Fibroblast of skin of abdomen (primary cell): ENCODE data around the gene DEGS2. TPM values are rescaled to one million over a fixed set of nuclear protein-coding genes. Genes with fewer than 3 reads are reported as not detected.
A peak's percentile ranks its signal among the peaks of the same experiment; 100 is the strongest.
"Not testable (repeated sequence)": the region's sequence is repeated elsewhere in the genome, so short reads cannot be mapped to it uniquely, and the experiment has no call there.

ENCODE experiments used
- DNase-seq: peaks from one replicate; pipeline ENCODE4 v3.0.0-alpha.2; 2013
- polyA plus RNA-seq, 2 experiments: library from polyadenylated mRNA; unstranded; fragments of 120-200 nt; gene quantifications; one replicate each; pipeline ENCODE4 v1.2.1, GENCODE V29; 2013; ENCODE audit not compliant: insufficient read length in 2 of 2

The DEGS2 gene
- polyA plus RNA-seq (2013, experiment 1 of 2; ENCODE audit: insufficient read length) = 0.08 TPM
- 0.04 TPM for polyA plus RNA-seq (2013, experiment 2 of 2; ENCODE audit: insufficient read length)

GRCh38 chr14:100159094-100159864 is at the start of gene DEGS2:
DEGS2 (minus strand) TSS chr14:100159645; CDS start chr14:100159587, 58 bp downstream.
- DNase-seq = no peak

GRCh38 chr14:100208136-100208535 is 48.7 kb upstream of the DEGS2 start:
- DNase-seq = not testable (repeated sequence)

DNA sequence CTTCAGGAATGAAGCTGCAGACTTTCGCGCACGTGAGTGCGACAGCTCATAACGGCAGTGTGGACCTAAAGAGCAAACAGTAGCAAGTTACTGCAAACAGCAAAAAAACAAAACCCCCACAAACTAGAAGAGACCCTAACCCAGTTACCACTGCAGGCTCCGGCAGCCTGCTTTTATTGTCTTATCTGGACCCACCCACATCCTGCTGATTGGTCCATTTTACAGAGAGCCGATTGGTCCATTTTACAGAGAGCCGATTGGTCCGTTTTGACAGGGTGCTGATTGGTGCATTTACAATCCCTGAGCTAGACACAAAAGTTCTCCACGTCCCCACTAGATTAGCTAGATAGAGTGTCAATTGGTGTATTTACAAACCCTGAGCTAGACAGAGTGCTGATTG is 48.1 kb upstream of the DEGS2 start:
- DNase-seq = not testable (repeated sequence)

DNA sequence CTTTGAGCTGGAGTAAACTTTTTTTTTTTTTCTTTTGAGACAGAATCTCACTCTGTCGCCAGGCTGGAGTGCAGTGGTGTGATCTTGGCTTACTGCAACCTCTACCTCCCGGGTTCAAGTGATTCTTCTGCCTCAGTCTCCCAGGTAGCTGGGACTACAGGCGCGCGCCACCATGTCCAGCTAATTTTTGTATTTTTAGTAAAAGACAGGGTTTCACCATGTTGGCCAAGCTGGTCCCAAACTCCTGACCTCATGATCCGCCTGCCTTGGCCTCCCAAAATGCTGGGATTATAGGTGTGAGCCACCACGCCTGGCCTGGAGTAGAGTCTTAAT is 45.4 kb upstream of the DEGS2 start:
- not testable (repeated sequence) for DNase-seq

GRCh38 chr14:100203962-100204834 is 44.8 kb upstream of the DEGS2 start:
- no peak for DNase-seq

DNA sequence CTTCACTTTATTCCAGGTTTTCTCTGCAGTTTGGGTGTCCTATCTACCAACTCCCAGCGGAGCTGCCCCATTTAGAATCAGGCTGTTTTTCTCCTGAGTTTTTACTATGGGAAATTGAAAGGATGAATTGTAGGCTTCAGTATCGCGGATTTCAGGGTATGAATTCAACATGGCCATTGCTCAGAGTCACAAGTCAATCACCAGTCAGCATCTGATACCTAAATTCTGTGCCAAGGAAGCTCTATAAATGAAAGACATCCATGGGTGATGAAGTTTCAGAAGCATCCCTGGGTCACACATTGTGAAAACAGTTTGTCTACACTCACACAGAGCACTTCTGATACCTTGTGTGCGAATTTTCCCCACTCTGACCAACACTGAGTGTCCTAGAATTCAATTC is 43.7 kb upstream of the DEGS2 start:
- no peak for DNase-seq

GRCh38 chr14:100202712-100203111 is 43.3 kb upstream of the DEGS2 start:
- DNase-seq = no peak

DNA sequence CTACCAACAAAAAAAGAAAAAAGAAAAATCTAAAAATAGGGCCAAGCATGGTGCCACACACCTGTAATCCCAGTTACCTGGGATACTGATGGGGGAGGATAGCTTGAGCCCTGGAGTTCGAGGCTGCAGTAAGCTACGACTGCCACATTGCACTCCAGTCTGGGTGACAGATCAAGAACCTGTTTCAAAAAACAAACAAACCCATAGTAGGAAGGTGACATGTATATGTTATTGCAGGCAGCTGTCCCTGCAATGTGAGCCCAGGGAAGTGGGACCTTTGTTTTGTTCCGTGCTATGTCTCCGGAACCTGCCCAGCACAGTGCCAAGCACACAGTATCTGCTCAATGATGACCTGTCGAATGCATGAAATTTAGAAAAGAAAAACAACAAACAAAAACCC is 42.3 kb upstream of the DEGS2 start:
- DNase-seq = no peak

DNA sequence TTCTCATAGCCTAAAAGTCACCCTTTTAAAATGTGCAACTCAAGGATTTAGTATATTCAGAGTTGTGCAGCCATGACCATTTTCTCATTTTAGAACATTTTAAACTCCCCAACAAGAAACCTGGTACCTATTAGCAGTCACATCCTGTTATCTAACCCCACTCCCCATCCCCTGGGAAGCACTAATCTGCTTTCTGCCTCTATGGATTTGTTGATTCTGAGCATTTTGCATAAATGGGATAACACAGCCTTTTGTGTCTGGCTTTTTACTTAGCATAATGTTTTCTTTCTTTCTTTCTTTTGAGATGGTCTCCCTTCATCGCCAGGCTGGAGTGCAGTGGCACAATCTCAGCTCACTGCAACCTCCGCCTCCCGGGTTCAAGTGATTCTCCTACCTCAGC is 40.9 kb upstream of the DEGS2 start:
- no peak for DNase-seq

- no peak for DNase-seq
These were observed 39.9 kb upstream of the DEGS2 start for GRCh38 chr14:100199240-100199860.

DNA sequence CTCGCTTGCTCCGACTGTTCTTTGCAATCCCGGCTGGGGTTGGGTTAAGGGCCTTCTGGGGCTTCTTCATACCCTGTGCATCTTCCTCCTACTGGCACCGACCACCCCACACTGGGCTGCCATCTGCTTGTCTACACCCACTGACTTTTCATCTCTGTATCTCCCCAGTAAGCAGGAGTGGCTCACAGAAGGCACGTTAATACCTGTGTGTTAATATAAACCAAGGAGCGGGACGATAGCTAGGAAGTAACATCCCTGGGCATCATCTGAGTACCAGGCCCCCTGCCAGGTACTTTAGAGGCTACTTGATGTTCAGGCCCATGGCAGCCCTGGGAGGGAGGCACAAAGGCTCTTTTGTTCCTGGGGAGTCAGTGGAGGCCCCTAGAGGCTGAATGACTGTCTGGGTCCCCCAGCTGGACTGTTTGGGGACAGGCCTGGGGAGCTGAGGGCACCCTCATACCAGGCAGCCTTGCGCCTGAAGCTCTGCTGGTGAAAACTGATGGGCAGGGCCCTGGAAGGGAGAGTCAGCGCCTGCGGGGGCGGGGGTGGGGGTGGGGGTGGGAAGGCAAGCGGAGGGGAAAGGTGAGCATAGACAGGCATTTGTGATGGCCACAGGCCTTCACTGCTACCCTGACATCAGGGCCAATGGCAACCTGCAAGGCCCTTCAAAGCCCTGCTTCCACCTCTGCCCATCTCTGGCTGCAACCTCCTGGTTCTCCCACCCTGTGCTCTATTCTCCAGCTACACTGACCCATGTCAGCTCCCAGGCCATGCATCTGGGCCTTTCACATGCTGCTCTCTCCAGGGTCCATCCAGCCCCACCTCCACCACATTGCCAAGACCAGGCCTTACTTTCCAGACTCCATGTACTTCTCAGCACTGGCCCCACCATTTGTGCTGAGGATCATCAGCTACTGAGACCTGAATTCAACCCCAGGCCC is 34.2 kb upstream of the DEGS2 start:
- no peak for DNase-seq

DNA sequence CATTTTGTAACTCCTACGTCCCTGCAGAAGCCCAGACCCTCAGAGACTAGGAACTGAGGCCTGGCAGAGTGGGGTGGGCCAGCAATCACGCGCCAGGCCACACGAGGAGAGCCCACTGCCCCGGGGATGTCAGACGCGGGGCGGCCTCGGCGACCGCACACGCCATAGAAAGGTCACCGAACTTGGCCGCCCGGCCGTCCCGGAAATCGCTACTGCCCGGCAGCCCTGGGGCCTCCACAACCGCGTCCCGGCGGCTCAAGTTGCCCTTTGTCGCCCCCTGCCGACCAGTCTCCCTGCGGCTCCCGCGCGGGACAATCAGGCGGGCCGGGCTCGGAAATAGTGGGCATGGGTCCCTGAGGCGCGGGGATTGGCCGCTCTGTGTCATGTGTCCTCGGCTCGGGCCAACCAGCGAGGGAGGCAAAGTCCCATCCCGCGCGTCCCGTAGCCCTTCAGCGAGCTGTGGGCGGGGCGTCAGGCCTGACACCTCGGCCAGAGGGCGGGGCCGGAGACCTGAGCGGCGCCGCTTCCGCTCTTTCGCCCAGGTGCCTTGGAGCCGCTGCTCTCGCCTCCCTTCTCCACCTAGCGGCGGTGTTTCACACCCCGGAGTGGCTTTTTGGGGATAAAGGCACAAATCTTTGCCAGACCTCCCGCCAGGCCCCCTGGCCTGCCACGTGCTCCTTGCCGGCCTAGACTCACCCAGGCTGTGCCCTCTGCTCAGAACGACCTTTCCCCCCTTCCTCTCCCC is 33.4 kb upstream of the DEGS2 start:
- peak; percentile 98 for DNase-seq

DNA sequence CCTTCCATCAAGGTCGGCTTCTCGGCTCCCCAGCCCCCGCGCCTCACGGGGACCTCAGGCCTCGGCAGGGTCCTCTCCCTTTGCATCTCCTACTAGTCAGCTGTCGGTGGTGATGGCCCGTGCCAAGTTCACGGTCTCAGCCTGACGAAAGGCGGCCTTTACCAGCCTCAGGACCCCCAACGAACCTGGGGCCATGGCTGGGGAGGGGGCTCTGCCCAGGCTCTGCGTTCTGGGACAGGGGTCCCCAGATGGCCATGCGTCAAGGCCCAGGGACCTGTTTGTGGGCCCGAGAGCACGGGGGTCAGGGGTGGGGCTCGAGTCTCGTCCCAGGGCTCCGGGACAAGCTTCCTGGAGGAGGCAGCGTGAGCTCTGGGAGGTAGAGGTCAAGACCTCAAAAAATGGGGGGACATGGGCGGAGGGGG is 32.8 kb upstream of the DEGS2 start:
- DNase-seq = no peak

DNA sequence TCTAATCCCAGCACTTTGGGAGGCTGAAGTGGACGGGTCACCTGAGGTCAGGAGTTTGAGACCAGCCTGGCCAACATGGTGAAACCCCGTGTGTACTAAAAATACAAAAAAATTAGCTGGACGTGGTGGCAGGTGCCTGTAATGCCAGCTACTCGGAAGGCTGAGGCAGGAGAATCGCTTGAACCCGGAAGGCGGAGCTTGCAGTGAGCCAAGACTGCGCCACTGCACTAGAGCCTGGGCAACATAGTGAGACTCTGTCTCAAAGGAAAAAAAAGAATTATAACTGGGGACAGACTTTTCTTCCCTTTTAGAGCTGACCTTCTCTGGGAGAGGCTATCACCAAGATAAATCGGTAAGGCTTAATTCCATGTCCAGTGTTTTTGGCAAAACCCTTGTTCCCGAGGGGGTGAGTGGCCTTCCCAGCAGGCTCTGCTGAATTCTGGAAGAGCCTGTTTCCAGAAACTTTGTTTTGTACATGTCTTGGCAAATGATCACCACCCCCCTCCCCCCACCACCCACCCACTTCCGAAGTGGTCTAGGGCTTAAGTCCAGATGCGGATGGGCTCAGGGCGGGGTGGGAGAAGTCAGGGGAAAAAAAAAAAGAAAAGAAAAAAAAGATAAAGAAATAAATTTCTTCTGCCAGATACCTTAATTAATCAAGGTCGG is 32.3 kb upstream of the DEGS2 start:
- DNase-seq = no peak

GRCh38 chr14:100190126-100190525 is 30.7 kb upstream of the DEGS2 start:
- no peak for DNase-seq

- DNase-seq = no peak
These were observed 29.1 kb upstream of the DEGS2 start for GRCh38 chr14:100188392-100189030.

- no peak for DNase-seq
These were observed 27.9 kb upstream of the DEGS2 start for GRCh38 chr14:100187247-100187833.

DNA sequence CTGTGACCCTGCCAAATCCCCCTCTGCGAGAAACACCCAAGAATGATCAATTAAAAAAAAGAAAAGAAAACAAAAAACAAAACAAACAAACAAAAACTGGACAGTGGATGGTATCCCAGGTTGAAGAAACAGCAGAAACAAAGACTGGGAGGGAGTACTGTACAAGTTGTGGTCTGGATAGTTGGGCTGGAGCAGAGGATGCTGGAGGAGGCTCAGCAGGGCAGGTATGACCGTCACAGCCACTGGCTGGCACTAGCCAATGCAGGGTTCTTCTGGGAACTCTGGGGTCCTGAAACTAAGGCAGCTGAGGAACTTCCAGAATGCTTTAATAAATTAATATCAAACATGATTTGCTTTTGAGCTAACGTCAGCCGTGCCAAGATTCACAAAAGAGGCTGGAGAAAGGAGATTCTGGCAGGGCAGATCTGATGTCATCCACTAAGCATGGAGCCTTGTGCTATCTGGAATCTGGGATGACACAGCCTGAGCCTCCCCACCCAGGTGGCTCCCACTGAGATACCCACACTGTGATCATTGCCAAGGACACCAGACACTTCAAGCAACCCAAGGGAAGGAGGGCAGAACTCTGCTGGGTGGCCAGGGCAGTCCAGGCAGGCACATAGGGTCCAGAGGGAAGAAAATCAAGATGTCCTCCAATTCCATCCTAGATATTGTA is 22.6 kb upstream of the DEGS2 start:
- peak; percentile 14 for DNase-seq

DNA sequence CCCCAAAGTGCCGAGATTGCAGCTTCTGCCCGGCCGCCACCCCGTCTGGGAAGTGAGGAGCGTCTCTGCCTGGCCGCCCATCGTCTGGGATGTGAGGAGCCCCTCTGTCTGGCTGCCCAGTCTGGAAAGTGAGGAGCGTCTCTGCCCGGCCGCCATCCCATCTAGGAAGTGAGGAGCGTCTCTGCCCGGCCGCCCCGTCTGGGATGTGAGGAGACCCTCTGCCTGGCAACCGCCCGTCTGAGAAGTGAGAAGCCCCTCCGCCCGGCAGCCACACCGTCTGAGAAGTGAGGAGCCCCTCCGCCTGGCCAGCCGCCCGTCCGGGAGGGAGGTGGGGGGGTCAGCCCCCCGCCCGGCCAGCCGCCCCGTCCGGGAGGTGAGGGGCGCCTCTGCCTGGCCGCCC is 21.2 kb upstream of the DEGS2 start:
- not testable (repeated sequence) for DNase-seq
